Measurements from ENCODE around the gene ENTPD3. TPM values are rescaled to one million over a fixed set of nuclear protein-coding genes. Genes with fewer than 3 reads are reported as not detected.

Gene ENTPD3
- not detected in 2 replicates for total RNA-seq (2014; rRNA removed; shearing (Covaris generic))

DNA sequence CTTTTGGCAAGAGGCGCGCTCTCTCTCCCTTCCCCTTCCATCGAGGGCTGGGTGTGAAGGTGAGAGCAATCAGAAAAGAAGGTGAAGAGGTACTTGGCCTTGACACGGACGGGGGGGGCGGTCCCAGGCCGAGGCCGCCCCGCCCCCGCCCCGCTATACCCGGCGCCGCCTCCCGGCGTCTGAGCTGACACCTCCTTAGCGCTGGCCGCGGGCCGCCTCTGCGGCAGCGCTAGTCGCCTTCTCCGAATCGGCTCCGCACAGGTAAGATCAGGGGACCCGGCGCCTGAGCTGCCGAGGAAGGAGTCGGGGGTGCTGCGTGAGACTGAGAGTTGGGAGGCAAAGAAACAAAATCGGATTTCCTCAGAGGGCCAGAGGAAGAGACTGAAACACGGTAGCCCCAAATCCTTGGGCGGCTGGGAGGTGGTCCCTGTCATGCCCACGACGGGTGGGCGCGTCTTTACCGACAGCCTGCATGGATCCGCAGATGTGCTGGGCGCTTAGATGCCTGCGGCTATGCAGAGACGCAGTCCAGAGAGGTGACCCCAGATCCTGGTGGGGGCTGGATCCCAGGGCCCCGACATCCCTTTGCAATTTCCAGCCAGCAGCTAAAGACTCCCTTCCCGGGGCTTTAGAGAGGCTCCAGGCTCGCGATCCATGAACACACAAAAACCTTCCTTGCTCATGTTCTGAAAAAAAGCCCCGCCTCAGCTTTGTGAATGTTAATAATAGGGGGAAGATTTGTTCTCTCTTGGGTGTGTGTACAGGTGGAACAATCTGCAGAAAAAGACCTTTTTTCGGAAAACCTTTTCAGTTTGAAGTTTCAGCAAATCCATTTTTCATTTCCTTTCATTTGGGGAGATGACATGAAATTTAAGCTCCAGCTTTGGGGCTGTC is at the start of gene ENTPD3:
TSS of gene ENTPD3 (plus strand) at position 184 of the 894 bp plus-strand sequence. CDS start 874 bp downstream, outside the sequence.
- in situ Hi-C loops (cut with HindIII; ENCODE audit: low sequenced_read_pairs), result no loop called here
- peak; percentile 80 for DNase-seq (ENCODE audit: low spot score)

DNA sequence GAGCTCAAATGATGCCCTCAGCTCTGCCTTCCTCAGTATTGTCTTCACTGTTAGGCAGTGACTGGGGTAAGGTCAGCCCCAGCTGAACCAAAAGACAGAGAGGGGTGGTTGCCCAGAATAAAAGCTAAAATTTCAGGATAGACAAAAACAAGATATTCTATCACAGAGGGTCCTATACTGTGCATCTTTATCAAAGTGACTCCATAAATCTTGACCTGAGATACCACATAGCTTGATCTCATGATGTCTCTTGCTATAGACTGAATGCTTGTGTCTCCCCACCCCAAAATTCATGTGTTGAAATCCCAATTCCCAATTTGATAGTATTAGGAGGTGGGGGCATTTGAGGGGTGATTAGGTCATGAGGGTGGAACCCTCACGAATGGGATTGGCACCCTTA is 47.1 kb upstream of the ENTPD3 start:
- in situ Hi-C loops (cut with HindIII; ENCODE audit: low sequenced_read_pairs), result no loop called here
- no peak for DNase-seq (ENCODE audit: low spot score)

DNA sequence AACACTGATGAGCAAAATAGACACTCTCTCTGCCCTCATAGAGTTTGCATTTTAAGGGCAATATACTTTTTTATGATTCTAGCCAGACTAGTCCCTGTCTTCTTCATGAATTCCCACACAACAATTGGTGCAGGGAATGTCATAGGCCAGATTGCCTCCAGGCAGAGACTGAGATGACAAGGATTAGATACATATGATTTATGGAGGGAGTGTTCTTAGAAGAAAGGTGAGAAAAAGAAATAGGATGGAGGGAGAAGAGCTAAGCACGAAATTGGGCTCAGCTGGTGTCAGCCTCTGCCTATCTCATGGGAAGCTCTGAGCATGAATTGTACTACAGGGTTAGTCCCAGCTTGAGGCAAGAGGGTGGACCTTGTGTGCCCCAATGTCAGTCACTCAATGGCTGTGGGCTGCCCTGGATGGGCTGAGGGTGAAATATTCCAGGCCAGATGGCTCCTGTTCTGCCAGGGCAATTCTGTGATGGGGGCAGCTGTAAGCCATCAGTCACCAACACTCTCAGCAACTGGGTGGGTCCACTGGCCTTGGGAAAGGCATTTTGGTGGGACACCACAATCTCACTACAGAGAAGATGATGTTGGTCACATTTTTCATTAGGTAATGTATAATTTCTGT is 46.3 kb upstream of the ENTPD3 start:
- in situ Hi-C loops (cut with HindIII; ENCODE audit: low sequenced_read_pairs), result no loop called here
- DNase-seq (ENCODE audit: low spot score), result no peak

GRCh38 chr3:40341671-40342070 is 45.3 kb upstream of the ENTPD3 start:
- in situ Hi-C loops (cut with HindIII; ENCODE audit: low sequenced_read_pairs), result no loop called here
- DNase-seq (ENCODE audit: low spot score), result no peak

GRCh38 chr3:40350529-40350928 is 36.5 kb upstream of the ENTPD3 start:
- in situ Hi-C loops (cut with HindIII; ENCODE audit: low sequenced_read_pairs), result no loop called here
- DNase-seq (ENCODE audit: low spot score), result no peak

GRCh38 chr3:40355410-40355809 is 31.6 kb upstream of the ENTPD3 start:
- DNase-seq (ENCODE audit: low spot score), result no peak
- in situ Hi-C loops (cut with HindIII; ENCODE audit: low sequenced_read_pairs), result no loop called here

- no peak for DNase-seq (ENCODE audit: low spot score)
- in situ Hi-C loops (cut with HindIII; ENCODE audit: low sequenced_read_pairs), result no loop called here
Measured at GRCh38 chr3:40358454-40358853, 28.5 kb upstream of the ENTPD3 start.

DNA sequence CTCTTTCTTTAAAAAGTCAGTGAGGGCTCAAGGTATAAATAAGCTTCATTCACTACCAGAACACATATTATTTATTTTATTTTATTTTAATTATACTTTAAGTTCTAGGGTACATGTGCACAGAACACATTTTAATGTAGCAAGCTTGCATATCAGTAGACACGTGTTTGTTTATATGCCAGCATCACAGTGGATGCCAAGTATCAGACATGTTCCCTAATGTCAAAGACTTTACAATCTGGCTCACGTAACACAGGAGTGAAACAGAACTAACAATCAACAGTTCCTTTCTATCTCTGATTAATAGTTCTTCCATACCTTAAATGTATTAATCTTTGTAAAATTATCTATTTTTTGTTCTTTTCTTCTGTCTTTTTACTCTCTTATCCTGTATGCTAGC is 23.3 kb upstream of the ENTPD3 start:
- in situ Hi-C loops (cut with HindIII; ENCODE audit: low sequenced_read_pairs), result no loop called here
- no peak for DNase-seq (ENCODE audit: low spot score)

DNA sequence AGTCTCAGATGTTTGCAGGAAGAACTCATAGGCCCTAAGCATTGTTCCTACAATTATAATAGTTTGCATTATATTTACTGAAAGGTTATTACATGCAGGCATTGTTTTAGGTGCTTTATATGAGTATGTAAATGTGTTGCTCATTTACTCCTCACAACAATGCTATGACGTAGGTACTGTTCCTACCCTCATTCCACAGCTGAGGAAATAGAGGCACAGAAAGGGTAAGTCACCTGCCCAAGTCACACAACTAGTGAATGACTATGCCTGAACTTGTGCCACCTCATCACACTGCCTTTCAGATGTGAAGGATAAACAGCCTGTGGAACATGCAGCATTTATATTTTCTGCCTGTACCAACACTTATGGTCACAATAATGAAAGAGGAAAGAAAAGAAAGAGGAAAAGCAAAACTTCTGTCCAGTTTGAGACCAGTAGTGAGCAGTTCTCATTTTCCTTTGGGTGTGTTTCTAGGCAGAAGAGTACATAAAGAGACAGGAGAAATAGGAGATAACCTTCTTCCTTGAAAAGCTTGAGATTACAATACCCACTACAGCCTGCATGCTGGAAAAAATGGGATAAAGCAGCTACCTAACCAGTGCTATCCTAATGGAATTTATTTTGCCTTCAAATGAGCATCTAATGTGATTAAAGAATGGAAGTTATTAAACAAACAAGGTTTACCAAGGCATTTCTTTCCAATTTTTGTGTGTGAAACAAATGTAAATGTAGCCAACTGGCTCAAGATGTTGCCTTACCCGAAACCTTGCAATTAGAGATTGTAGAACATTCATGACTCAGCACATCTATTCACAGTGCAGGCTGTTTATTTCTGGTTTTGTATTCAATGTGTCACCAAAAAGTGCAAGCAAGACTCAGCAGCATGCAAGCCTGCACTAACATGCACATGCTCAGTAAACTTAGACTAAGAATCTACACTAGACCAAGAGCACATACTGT is 20.5 kb upstream of the ENTPD3 start:
- DNase-seq (ENCODE audit: low spot score), result peak; percentile 13
- in situ Hi-C loops (cut with HindIII; ENCODE audit: low sequenced_read_pairs), result no loop called here

- in situ Hi-C loops (cut with HindIII; ENCODE audit: low sequenced_read_pairs), result no loop called here
Measured at GRCh38 chr3:40369716-40370115, 17.3 kb upstream of the ENTPD3 start.

GRCh38 chr3:40377822-40378221 is 9.2 kb upstream of the ENTPD3 start:
- DNase-seq (ENCODE audit: low spot score), result no peak
- in situ Hi-C loops (cut with HindIII; ENCODE audit: low sequenced_read_pairs), result no loop called here

More at GRCh38 chr3:40369716-40370115, 17.3 kb upstream of the ENTPD3 start:
- DNase-seq (ENCODE audit: low spot score), result no peak

DNA sequence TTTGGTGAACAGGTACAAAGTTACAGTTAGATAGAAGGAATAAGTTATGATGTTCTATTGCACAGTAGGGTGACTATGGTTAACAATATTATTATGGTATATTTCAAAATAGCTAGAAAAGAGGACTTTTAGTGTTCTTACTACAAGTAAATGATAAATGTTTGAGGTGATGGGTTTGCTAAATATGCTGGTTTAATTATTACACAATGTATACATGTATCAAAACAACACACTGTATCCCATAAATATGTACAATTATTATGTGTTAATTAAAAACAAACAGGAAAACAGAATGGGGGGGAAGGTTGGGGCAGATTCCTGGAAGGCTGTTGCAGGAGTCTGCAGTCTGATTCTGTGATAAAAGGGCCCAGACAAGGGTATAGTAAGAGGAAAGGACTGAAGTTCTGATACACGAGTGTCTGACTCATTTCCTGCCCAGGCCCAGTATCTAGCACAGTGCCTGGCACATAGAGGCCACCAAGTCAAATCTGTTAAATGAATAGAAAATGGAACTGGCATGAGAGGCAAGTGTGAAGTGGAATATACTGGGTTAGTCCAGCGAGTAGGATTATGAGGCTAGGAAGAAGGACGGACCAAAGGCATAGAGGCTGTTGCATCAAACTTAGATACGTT is 7.2 kb upstream of the ENTPD3 start:
- no peak for DNase-seq (ENCODE audit: low spot score)
- in situ Hi-C loops (cut with HindIII; ENCODE audit: low sequenced_read_pairs), result no loop called here

- in situ Hi-C loops (cut with HindIII; ENCODE audit: low sequenced_read_pairs), result no loop called here
- DNase-seq (ENCODE audit: low spot score), result no peak
Measured at GRCh38 chr3:40381904-40382616, 4.9 kb upstream of the ENTPD3 start.

DNA sequence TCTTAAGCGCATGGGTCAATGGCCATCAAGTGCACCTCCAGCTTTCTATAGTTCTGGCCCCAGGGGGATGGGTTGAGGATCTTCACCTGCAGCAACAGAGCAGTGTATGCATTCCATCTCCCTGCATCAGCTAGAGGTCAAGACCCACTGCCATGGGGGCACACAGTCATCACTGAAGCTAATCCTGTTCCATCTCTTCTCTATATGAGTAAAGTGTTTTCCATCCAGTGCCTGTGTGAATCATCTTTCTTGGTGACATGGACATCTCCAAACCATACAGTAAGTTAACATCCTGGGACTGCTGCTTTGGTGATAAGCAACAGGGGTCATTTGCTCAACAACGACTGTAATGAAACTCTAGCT is 4.4 kb upstream of the ENTPD3 start:
- no peak for DNase-seq (ENCODE audit: low spot score)
- in situ Hi-C loops (cut with HindIII; ENCODE audit: low sequenced_read_pairs), result no loop called here

DNA sequence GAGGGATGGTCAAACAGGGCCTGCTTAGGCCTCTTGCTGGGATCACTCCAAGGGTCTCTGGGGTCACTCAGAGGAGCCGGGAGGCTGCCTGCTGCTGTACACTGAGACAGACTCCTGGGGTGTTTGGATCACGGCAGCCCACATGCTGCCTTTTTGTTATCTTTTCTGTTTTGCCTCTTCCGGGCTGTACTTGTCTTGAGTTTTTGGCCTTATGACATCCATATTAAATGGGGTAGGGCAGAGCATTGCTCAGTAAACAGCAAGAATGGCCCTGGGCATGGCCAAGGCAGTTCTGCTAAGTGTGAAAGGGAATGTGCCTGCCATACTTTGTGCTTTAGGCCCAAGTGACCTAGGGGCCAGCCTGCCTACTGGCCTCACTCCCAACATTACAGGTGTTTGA is 771 bp upstream of the ENTPD3 start:
- in situ Hi-C loops (cut with HindIII; ENCODE audit: low sequenced_read_pairs), result no loop called here
- no peak for DNase-seq (ENCODE audit: low spot score)

GRCh38 chr3:40387895-40388254 is 891 bp downstream of the ENTPD3 start:
- DNase-seq (ENCODE audit: low spot score), result peak; percentile 63

GRCh38 chr3:40396406-40396805 is 9.4 kb downstream of the ENTPD3 start:
- no peak for DNase-seq (ENCODE audit: low spot score)
- in situ Hi-C loops (cut with HindIII; ENCODE audit: low sequenced_read_pairs), result no loop called here

More at GRCh38 chr3:40387895-40388254, 891 bp downstream of the ENTPD3 start:
- in situ Hi-C loops (cut with HindIII; ENCODE audit: low sequenced_read_pairs), result no loop called here

GRCh38 chr3:40397129-40397528 is 10.1 kb downstream of the ENTPD3 start:
- no peak for DNase-seq (ENCODE audit: low spot score)
- in situ Hi-C loops (cut with HindIII; ENCODE audit: low sequenced_read_pairs), result no loop called here

- in situ Hi-C loops (cut with HindIII; ENCODE audit: low sequenced_read_pairs), result no loop called here
- DNase-seq (ENCODE audit: low spot score), result no peak
Measured at GRCh38 chr3:40397912-40398311, 10.9 kb downstream of the ENTPD3 start.
